Loucy (cell line): ENCODE data around the gene PLA2G4D.

Experiments used
- H2AFZ ChIP-seq: fragments of 200-600 bp; sonication (generic); 2 replicates; pipeline ENCODE4 v1.6.0; 2016; ENCODE audit warnings: antibody characterized with exemption, mild to moderate bottlenecking, low read length, moderate library complexity
- H3F3A ChIP-seq: fragments of 200-600 bp; 2 replicates; pipeline ENCODE4 v1.6.0; 2016; ENCODE audit warnings: antibody characterized with exemption, low read depth, mild to moderate bottlenecking
- H3K27me3 ChIP-seq: fragments of 200-600 bp; sonication (generic); 2 replicates; pipeline ENCODE4 v1.6.1; 2014; ENCODE audit warnings: low read length, mild to moderate bottlenecking; ENCODE audit not compliant: insufficient read depth, poor library complexity, severe bottlenecking
- H3K36me3 ChIP-seq: fragments of 200-600 bp; sonication (generic); 2 replicates; pipeline ENCODE4 v1.6.1; 2016; ENCODE audit warnings: low read length; ENCODE audit not compliant: insufficient read depth
- H3K4me1 ChIP-seq: fragments of 200-600 bp; sonication (generic); 2 replicates; pipeline ENCODE4 v1.5.1; 2014; ENCODE audit warnings: low read length, mild to moderate bottlenecking; ENCODE audit not compliant: insufficient read depth, poor library complexity, severe bottlenecking
- H3K4me2 ChIP-seq: fragments of 200-600 bp; sonication (generic); 2 replicates; pipeline ENCODE4 v1.6.0; 2014; ENCODE audit warnings: antibody characterized with exemption, low read length, low read depth, mild to moderate bottlenecking; ENCODE audit not compliant: poor library complexity, severe bottlenecking
- H3K4me3 ChIP-seq: fragments of 200-600 bp; sonication (generic); 2 replicates; pipeline ENCODE4 v1.5.1; 2014; ENCODE audit warnings: low read length, mild to moderate bottlenecking, mixed read lengths; ENCODE audit not compliant: poor library complexity, severe bottlenecking
- H3K79me2 ChIP-seq: fragments of 200-600 bp; sonication (generic); 2 replicates; pipeline ENCODE4 v1.6.1; 2014; ENCODE audit warnings: low read length; ENCODE audit not compliant: insufficient read depth
- H3K9ac ChIP-seq: fragments of 200-600 bp; sonication (generic); 2 replicates; pipeline ENCODE4 v1.6.0; 2014; ENCODE audit warnings: mild to moderate bottlenecking, low read depth, low read length, moderate library complexity; ENCODE audit not compliant: poor library complexity, severe bottlenecking
- H3K9me2 ChIP-seq: fragments of 200-600 bp; sonication (generic); replicated peaks from 2 replicates; pipeline ENCODE4 v1.6.1; 2016; ENCODE audit warnings: low read depth, low read length, mixed read lengths
- H3K9me3 ChIP-seq: fragments of 200-600 bp; sonication (generic); 2 replicates; pipeline ENCODE4 v1.6.1; 2014; ENCODE audit warnings: mild to moderate bottlenecking, antibody characterized with exemption, low read length, low read depth; ENCODE audit not compliant: insufficient read depth
- H4K20me1 ChIP-seq: fragments of 200-600 bp; sonication (generic); 2 replicates; pipeline ENCODE4 v1.6.0; 2014; ENCODE audit warnings: antibody characterized with exemption, low read length, mild to moderate bottlenecking; ENCODE audit not compliant: insufficient read depth, poor library complexity, severe bottlenecking
- EZH2phosphoT487 ChIP-seq: fragments of 200-600 bp; IDR thresholded peaks from 2 replicates; pipeline ENCODE4 v1.6.1; 2018; ENCODE audit warnings: antibody characterized with exemption, mild to moderate bottlenecking, moderate library complexity, borderline replicate concordance
- TF ChIP-seq, protein P1 (sequence below): fragments of 200-600 bp; sonication (generic); conservative IDR thresholded peaks from 2 replicates; pipeline ENCODE4 v1.5.1; 2014; ENCODE audit warnings: mild to moderate bottlenecking, antibody characterized with exemption, low read length

PLA2G4D gene

DNA sequence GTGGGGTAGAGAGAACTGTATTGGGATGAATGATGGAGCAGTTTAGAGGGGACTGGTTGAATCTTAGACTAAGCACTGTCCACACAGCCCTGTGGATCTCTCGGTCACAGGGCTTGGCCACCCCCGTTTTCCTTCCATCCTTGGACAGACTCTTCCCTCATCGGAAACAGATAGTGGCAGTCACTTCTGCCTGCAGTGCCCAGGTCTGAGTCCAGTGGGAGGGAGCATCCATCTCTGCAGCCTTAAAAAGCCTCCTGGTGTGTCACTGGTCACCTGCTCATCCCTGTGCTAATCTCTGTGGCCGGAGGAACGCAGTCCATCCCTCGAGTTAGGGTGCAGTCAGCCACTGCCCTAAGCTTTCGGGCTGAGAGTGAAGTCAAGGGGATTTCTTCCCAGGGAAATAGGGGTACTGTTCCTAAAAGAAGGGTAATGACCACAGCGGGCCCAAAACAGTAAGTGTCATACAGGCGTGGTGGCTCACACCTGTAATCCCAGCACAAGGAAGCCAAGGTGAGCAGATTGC lies 32.0 kb downstream of the PLA2G4D start:
- Histone ChIP-seq H3K9me2 (no peaks in the 10 kb centered on the region), H3K79me2 (no peaks in the 10 kb centered on the region), H3K9me3 (no peaks in the 10 kb centered on the region), H3K4me2 (no peak overlapping the region), H3K27me3 (no peaks in the 10 kb centered on the region), H3F3A (no peaks in the 10 kb centered on the region), H3K4me1 (peaks cover 11% of the 10 kb centered on the region), H3K9ac (no peak overlapping the region), H2AFZ (no peak overlapping the region), H4K20me1 (no peaks in the 10 kb centered on the region), H3K36me3 (no peaks in the 10 kb centered on the region), H3K4me3 (no peak overlapping the region)
- TF ChIP-seq EZH2phosphoT487: no peak
- TF ChIP-seq, protein P1, sequence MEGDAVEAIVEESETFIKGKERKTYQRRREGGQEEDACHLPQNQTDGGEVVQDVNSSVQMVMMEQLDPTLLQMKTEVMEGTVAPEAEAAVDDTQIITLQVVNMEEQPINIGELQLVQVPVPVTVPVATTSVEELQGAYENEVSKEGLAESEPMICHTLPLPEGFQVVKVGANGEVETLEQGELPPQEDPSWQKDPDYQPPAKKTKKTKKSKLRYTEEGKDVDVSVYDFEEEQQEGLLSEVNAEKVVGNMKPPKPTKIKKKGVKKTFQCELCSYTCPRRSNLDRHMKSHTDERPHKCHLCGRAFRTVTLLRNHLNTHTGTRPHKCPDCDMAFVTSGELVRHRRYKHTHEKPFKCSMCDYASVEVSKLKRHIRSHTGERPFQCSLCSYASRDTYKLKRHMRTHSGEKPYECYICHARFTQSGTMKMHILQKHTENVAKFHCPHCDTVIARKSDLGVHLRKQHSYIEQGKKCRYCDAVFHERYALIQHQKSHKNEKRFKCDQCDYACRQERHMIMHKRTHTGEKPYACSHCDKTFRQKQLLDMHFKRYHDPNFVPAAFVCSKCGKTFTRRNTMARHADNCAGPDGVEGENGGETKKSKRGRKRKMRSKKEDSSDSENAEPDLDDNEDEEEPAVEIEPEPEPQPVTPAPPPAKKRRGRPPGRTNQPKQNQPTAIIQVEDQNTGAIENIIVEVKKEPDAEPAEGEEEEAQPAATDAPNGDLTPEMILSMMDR: no peak

GRCh38 chr15:42060797-42061196 lies 33.6 kb downstream of the PLA2G4D start:
- H3K9me2 ChIP-seq: no peaks in the 10 kb centered on the region
- H3K4me1 ChIP-seq: peaks cover 17% of the 10 kb centered on the region
- H3K36me3 ChIP-seq: no peaks in the 10 kb centered on the region
- no peaks in the 10 kb centered on the region for H3K27me3 ChIP-seq
- H2AFZ ChIP-seq: no peak overlapping the region
- H3K9me3 ChIP-seq: no peaks in the 10 kb centered on the region
- TF ChIP-seq, protein P1: no peak
- TF ChIP-seq EZH2phosphoT487: no peak
- no peak overlapping the region for H3K4me3 ChIP-seq
- H3K9ac ChIP-seq: no peak overlapping the region
- H3K4me2 ChIP-seq: no peak overlapping the region
- no peaks in the 10 kb centered on the region for H3K79me2 ChIP-seq
- H4K20me1 ChIP-seq: no peaks in the 10 kb centered on the region
- no peaks in the 10 kb centered on the region for H3F3A ChIP-seq

- TF ChIP-seq, protein P1: no peak
- no peak for TF ChIP-seq EZH2phosphoT487
- Histone ChIP-seq H3K36me3 (no peaks in the 10 kb centered on the region), H3K4me1 (peaks cover 13% of the 10 kb centered on the region), H3K9me2 (no peaks in the 10 kb centered on the region), H4K20me1 (no peaks in the 10 kb centered on the region), H3K79me2 (no peaks in the 10 kb centered on the region), H3K27me3 (no peaks in the 10 kb centered on the region), H3F3A (no peaks in the 10 kb centered on the region), H3K4me2 (no peak overlapping the region), H3K9ac (no peak overlapping the region), H3K9me3 (no peaks in the 10 kb centered on the region), H3K4me3 (no peak overlapping the region), H2AFZ (peak overlapping the region; percentile 14; the same call in 1 of the 2 replicates)
Observed at GRCh38 chr15:42060477-42060763, 33.9 kb downstream of the PLA2G4D start.
